GM18502 (cell line): Measurements from ENCODE around the gene GALNT17.

ENCODE experiments used
- ATAC-seq: cut with Tn5 transposase; IDR thresholded peaks from one replicate; pipeline ENCODE4 v1.9.1; 2021; ENCODE audit warnings: mild to moderate bottlenecking; ENCODE audit not compliant: unreplicated experiment, poor library complexity

The GALNT17 gene

DNA sequence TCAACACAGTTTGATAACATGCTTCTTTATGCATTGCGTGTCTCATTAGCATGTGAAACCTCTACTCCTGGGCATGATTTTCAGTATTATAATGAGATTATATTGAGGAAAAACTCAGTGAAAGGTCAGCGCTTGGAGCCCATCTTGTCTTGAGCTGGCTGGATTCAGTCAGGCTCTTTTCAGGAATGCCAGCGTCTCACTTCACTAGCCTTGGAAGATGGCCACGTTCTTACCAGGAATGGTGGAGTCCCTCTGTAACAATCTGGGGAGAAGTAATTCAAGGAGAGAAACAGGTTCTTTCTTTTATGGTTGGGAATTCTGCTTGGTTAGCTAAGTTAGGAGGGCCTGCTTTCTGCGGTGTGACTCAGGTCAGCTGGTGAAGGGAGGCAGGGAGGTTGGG is 241.0 kb downstream of the GALNT17 start:
- no peak for ATAC-seq

DNA sequence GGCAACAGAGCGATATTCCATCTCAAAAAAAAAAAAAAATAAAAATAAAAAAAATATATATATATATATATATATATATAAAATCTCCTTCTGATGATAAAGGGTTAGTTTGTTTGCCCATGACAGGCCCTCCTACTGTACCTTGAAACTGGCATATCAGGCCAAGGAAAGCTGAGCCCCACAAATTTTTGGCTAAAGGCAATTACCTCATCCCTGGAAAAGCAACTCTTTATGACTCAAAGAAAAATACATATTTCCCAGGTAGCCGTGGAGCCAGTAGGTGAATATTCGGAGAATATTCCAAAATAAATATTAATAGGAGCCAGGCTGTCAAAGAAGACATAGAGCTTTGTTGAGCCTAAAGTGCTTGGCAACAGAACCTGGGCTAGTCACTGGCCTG is 245.1 kb downstream of the GALNT17 start:
- no peak for ATAC-seq

DNA sequence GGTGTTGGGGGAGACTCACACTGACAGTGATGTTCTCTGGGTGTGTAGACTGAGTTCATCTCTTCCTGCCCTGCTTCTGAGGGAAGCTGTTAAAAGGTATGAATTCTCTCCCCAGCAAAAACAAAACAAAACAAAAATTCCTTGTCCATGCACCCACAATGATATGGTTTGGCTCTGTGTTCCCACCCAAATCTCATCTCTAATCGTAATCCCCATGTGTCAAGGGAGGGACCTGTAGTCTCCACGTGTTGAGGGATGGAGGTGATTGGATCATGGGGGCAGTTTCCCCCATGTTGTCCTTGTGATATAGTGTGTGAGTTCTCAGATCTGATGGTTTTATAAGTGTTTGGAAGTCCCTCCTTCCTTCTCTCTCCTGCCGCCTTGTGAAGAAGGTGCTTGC is 245.5 kb downstream of the GALNT17 start:
- no peak for ATAC-seq

DNA sequence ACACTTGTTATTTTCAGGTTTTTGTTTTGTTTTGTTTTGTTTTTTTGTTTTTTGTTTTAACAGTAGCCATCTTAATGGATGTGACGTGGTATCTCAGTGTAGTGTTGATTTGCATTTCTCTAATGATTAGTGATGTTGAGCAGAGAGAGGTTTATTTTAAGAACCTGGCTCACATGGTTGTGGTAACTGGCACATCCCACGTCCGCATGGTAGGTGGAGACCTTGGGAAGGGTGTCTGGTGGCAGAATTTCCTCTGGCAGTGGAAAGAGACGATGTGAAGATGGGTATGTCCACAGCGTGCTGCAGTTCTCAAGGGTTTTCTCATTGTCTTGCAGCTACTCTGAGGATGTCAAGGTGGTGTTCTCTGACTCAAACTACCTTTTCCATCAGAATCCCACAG is 252.2 kb downstream of the GALNT17 start:
- ATAC-seq = no peak

DNA sequence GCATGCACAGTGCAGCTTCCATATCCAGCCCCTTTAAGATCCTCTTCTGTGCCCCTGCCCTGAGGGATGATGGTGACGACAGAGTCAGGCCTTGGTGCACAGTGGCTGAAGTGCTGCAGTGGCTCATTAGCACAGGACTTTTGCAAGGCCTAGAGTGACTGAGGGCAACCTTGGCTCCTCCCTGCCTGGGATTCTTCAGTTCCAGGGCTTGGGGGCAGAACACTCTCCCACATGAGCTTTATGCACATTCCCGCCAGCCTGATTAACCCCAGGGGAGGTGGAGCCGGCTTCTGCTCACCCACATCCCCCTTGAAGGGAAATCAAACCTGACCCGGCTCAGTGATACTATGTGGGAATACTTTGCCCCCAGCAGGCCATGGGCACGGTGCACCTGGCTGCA is 253.4 kb downstream of the GALNT17 start:
- ATAC-seq = no peak

DNA sequence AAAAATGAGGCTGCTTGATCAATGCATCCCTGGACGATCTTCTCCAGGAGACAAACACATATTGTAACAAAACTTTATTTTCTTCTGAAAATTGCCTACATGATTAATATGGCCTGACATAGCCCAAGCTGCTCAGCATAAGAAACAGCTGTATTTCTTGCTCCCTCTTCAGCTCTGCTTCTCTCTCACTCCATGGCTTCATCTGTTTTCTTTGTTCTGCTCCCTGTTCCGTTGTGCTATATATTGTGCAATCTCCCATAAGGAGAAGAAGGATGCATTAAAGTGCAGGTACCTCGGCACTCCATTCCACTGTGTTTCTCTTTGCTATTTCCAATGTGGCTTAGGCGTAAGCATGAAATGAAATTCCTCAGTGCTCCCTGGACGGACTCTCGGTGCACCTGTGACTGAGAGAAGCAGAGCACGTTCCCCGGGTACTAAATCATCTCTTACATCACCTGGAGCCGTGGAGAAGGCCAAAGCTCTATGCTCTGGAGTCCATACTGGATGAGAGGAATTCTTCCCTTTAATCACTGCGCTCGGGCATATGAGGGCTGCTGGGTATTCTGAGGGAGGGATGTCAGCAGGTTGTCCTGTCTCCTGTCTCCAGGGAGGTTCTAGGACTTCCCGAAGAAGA is 254.3 kb downstream of the GALNT17 start:
- no peak for ATAC-seq

DNA sequence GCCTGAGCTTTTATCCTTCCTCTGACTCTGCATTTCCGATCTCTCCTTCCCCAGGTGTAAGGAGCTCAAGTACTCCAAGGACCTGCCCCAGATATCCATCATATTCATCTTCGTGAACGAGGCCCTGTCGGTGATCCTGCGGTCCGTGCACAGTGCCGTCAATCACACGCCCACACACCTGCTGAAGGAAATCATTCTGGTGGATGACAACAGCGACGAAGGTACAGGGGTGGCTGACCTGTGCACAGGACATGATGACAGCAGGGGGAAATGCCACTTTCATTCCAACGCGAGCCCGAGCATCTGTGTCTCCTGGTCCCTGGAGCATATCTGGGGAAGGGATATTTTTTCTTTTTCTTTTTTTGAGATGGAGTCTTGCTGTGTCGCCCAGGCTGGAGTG is 256.2 kb downstream of the GALNT17 start:
- ATAC-seq = no peak

DNA sequence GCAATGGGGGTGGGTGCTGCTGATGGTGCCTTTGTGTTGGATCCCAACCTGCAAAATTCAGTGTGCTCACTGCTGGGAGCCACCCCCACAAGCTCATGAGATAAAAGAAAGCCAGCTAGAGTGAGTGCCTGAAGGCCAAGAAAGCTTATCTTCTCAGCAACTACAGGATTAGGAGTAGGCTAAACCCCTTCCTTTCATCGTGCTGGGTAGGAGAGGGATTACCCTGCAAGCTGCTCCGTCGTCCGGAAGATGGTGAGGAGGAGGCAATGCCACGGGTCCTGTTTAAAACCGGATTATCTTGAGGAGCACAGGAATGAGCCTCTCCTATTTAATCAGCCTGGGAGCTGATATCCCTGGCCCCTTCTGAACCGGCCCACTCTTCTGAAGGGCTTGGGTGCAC is 258.0 kb downstream of the GALNT17 start:
- ATAC-seq = no peak

DNA sequence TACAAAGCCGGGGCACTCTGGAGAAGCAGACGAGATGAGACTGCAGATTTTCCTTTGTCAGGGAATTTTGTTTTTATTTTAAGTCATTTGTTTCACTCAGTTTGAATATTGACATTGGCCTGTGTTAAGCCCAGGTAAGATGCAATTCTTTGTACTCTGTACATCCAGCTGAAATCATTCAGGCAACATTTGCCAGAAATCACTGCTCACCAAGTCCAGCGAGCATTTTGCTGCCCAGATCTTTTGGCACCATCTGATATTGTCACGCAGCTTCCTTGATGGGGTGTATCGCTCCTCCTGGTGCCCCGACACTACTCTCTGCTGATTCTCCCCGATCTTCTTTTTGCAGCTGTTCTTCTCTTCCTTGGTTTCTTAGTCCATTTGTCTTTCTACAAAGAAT is 261.7 kb downstream of the GALNT17 start:
- ATAC-seq = no peak

DNA sequence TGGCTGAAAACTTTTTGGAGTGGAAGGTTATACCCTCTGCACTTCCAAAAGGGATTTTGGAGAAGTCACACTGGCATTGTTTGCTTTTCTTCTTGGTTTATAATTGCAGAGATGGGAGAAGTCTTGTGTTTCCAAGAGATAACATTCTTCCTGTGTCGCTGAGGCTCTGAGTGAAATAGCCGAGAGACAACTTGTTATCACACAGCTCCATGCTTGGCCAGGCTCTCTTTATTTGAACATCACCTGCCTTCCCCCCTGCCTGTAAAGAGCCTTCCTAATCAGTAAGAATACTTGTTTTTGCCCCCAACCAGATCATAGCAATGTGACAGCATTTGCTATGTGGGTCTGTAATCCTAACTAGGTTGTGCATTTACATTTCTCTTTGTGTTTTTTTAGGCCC is 270.7 kb downstream of the GALNT17 start:
- ATAC-seq = no peak

DNA sequence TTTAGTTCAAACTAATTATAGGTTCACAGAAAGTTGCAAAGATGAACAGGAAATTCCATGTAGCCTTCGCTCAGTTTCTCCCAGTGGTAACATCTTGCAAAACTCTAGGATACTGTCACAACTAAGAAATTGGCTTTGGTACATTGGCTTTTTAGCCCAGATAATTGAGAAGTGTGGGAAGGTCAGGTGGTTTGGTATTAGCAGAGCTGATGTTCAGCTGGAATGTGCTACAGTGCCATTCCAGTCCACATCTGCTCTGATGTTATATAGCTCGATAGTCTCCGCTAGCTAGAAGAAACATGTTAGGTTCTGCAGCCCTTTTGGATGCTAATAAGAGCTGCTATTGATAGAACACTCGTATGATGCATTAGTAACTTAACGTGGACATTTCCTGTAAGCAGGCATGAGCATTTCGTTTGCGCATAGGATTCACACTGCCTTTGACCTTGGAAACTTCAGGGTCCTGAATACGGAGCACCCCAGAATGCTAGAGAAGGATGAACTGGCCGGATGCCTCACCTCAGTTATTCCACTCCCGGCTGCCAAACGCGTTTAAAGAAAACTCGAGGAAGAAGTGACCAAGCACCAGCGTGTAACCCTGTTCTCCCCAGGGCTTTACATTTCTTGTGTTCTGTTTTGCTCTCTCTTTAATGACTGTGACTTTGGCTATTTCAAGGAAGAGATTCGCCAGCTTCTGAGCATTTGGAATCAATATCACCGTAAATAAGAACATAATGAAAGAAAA is 271.4 kb downstream of the GALNT17 start:
- no peak for ATAC-seq

DNA sequence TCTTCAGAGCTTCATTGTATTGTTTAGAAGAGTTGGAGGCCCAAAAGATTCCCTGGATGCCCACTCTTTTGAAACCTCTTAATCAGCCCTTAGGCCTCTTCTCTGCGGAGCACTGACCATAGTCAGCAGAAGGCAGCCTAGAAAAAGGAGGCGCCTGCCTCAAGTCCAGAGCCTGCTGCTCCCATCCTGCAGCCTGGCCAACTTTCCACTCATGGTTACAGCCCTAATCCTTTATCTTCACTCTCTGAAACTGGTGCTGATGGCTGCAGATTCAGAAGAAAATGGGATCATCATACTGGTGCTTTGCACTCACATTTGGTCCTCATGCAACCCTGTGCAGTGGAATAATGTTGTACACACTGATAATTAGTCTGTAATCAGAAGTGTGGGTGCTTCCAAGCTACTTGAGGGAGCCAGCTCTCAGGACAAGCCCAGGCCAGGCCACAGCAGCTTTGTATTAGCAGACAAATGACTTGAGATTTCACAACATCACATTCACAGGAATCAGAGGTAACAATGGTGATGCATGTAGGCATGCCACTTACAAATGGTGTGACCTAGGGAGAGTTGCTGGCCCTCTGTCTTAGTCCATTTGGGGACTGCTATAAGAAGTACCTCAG is 272.9 kb downstream of the GALNT17 start:
- ATAC-seq = no peak

DNA sequence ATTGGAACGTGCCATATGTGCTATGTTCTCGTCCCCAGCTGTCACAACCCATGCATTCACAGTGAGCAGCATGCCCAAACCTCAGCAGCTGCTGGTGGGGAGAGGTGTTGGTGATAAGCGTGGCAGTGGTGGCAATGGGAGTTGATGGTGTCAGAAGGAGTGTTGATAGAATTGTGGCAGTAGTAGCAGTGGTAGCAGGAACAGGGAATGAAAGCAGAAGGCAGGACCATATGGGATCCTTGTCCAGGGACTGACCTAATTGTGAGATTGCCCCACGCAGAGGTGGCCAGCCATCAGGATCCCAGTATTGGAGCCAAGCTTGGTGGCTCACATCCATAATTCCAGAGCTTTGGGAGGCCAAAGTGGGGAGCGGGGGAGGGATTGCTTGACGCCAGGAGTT is 276.3 kb downstream of the GALNT17 start:
- no peak for ATAC-seq

DNA sequence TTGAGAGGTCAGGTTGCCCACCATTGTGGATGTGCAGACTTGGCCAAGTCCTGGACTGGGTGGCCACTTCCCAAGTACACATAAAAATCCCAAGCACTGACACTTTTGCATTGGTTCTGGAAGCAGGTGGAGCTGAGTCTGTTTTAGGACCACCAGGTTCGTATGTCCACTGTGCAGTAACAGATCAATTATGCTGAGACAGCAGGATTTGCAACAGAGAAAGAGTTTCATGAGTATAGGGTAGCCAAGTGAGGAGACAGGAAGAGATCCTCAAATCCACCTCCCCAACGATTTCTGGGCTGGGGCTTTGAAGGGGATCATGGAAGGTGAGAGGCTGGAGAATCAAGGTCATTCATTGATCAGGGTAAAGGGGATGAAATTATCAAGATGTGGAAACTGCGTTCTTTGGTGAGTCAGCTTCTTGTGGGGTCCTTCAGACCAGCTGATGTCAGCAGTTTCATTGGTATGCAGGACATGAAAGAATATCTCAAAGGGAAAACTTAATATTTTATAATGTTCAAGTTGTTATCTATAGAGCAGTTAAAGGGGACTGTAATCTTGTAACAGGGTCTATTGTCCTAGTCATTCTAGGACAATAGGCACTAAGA is 277.7 kb downstream of the GALNT17 start:
- ATAC-seq = no peak

DNA sequence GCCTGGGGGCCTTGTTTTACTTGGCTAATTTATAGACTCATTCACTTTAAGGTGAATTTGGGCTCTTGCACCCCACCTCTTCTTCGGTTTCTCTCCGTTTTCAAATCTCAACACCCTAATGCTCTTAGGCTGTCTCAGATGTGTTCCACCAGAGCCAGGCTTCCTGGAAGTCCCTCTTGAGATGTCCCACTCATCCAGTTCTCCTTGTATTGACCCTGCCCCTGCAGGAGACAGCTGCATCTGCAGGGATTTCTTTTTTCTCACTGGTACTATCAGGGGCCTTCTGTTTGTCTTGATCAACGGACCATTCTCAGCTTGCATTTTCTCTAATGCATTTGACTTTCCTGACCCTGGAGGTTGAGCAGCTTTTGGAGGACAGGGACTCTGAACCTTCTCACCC is 279.5 kb downstream of the GALNT17 start:
- ATAC-seq = no peak

DNA sequence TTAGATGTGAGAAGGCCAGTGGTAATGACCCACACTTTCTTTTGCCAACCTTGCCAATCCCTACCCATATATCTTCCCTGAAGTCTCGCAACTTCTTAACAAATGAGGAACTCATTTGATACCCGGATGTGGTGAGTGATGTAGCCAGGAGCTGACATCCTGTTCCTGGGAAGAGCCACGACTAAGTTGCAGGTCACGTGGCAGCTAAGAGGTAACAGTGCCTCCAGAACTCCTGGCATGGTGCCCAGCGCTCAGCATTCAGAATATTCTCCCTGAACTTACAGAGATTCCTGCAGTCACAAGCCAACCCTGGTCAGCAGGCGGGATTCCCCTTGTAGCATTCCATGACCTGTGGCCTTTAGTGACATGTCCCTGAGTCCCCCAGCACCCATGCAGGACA is 282.5 kb downstream of the GALNT17 start:
- ATAC-seq = no peak

DNA sequence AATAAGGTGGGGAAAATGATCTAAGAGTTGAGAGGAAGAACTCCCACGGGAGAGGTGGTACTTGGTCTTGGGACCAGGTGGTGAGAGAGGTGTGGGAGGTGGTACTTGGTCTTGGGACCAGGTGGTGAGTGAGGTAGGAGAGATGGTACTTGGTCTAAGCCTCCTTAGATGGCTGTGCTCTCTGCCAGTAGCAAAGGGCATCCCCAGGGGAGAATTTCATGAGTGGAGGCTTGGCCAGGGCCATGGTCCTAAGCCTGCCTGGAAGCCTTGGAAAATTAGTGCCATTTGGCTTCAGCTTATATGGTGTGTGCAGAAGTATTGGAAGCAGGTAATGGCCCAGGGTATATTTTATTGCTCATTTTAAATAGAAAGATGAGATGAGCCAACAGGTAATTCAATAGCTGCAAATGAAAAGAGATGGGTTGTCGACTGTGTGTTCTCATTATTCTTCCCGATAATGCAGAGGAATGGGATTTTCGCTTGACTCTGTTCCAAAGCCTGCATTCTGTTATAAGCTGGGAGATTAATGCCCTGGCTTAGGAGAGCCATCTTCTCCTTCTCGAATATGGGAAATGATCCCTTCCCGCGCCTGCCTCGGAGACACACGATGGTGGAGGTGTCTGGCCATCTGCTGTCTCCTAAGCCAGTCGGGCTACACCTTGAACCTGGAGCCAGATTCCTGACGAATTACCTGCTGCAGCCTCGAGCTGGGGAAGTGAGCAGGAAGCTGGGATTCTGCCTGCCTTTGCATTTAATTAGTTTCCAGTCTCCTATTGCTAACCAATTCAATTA is 287.8 kb downstream of the GALNT17 start:
- ATAC-seq = no peak

DNA sequence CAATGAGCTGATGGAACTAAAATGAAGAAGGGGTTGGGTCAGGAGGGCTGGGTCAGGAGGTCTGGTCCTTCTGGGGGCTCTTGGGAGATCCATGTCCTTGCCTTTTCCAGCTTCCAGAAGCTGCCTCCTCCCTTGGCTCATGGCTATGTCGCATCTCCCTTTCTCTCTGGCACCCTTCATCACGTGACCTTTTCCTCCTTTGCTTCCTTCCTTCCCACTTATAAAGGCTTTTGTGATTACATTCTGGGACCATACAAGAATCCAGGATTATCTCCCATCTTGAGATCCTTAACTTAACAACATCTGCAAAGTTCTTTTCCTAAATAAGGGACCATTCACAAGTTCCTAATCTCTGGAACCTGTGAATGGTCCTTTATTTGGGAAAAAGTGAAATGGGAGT is 290.2 kb downstream of the GALNT17 start:
- no peak for ATAC-seq

DNA sequence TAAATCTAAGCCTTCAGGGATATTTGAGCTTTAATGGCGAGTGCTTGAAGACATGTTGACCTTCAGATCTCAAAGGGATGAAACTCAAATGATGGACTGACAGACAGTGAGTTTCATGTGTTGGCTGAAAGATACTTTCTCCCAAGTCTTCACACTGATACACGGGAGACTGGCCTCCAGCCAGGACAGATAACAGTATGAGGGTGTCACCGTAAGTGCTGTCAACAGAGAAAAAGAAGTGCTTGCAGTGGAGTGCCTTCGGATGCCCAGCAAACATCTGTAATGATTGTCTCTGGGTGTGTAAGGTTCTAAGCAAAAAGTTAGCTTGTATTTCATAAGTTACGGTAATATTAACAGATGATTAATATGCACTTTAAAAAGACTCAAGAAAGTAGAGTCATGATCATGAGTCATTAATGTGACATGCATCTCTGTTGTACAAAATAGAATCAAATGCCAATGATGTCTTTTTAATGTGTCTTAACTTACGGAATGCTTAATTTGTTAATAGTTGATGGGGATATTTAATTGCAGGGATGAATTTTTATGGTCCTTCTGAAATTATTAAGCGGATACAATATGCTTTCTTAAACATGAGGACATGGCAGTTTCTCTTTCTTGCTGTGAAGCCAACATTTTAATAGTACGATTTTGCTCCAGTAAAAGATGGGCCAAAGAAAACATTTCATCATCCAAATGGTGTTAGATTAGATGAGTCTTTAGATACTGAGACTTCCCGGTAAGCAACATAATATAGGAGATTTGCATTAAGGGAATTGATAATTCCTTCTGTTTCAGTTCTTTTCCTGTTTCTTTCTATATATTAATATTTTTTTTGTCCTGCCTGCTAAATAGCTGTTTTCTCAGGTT is 292.5 kb downstream of the GALNT17 start:
- no peak for ATAC-seq

DNA sequence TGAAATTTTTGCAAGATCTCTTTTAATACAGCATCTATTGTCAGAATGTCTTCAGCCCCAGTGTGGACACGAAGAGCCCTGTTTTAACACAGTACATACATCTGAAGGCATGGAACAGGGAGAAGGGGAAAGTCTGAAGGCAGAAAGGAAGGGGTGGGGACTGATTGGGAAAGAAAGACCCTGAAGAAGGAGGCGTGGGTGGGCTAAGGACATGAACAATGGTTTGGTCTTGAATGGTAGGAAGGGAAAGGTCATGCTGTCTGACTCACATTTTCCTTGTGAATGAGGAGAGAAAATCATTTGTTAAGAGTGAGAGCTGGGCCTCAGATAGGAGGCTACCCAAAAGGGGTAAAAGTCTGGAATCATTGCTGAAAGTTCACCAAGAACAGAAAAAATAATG is 297.1 kb downstream of the GALNT17 start:
- no peak for ATAC-seq
